PC-9 (cell line): ENCODE results near the gene GLS.

Source experiments
- EZH2 ChIP-seq: fragments of 200-600 bp; sonication (generic); IDR thresholded peaks from 2 replicates; pipeline ENCODE4 v1.8.0; 2017; ENCODE audit warnings: antibody characterized with exemption, low read depth
- TF ChIP-seq, protein P1 (sequence below): fragments of 200-600 bp; sonication (generic); conservative IDR thresholded peaks from 2 replicates; pipeline ENCODE4 v1.6.1; 2017; ENCODE audit warnings: mixed run types, antibody characterized with exemption, mild to moderate bottlenecking, moderate library complexity

DNA sequence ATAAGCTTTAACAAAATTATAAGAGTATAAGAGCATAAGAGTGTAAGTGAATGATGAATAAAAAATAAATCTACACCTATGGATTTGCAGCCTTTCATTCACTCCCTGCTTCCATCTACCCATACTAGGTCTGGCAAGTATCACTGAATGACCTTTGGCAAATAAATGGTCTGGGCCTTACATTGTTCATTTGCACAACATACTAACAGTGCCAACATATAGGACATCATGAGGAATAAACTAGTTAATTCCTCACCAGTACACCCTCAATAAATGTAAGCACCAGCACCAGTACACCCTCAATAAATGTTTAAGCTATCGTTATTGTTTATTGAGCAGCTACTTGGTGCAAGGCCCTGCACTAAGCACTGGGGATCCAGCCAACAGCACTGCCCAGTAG, 106.5 kb downstream of the GLS start:
- no peak for TF ChIP-seq EZH2
- TF ChIP-seq, protein P1, sequence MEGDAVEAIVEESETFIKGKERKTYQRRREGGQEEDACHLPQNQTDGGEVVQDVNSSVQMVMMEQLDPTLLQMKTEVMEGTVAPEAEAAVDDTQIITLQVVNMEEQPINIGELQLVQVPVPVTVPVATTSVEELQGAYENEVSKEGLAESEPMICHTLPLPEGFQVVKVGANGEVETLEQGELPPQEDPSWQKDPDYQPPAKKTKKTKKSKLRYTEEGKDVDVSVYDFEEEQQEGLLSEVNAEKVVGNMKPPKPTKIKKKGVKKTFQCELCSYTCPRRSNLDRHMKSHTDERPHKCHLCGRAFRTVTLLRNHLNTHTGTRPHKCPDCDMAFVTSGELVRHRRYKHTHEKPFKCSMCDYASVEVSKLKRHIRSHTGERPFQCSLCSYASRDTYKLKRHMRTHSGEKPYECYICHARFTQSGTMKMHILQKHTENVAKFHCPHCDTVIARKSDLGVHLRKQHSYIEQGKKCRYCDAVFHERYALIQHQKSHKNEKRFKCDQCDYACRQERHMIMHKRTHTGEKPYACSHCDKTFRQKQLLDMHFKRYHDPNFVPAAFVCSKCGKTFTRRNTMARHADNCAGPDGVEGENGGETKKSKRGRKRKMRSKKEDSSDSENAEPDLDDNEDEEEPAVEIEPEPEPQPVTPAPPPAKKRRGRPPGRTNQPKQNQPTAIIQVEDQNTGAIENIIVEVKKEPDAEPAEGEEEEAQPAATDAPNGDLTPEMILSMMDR: no peak
